RCC 7860 (cell line): ENCODE measurements around the gene WDR89.
"Not testable (repeated sequence)": the region's sequence is repeated elsewhere in the genome, so short reads cannot be mapped to it uniquely, and the experiment has no call there.

Source experiments
- DNase-seq: peaks from one replicate; pipeline ENCODE4 v3.0.0-alpha.2; 2015; ENCODE audit warnings: low spot score
- FAIRE-seq: peaks from 2 replicates; lab custom pipeline; 2012; peaks lifted over from hg19 to GRCh38; lab: Jason Lieb, UNC

The WDR89 gene, protein sequence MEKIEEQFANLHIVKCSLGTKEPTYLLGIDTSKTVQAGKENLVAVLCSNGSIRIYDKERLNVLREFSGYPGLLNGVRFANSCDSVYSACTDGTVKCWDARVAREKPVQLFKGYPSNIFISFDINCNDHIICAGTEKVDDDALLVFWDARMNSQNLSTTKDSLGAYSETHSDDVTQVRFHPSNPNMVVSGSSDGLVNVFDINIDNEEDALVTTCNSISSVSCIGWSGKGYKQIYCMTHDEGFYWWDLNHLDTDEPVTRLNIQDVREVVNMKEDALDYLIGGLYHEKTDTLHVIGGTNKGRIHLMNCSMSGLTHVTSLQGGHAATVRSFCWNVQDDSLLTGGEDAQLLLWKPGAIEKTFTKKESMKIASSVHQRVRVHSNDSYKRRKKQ

GRCh38 chr14:63641473-63642228, at the start of gene WDR89:
TSS of gene WDR89 (minus strand) at chr14:63641871. CDS start at chr14:63599942, 41,929 bp downstream.
- peak; percentile 85 for FAIRE-seq
- peak; percentile 93 for DNase-seq

DNA sequence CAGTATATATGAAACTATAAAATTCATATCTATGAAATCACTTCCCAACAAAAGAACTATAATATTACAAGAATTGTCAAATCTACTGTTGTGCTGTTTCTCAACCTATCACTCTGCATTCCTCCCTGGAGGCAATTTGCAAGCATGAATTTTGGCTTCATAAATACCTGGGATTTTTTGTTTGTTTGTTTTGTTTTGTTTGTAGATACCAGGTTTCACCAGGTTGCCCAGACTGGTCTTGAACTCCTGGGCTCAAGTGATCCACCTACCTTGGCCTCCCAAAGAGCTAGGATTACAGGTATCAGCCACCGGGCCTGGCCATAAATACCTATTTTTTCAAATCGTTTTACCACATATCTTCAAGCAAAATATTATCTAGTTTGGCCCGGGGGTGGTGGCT, 47.5 kb upstream of the WDR89 start:
- FAIRE-seq = no peak
- no peak for DNase-seq

- FAIRE-seq (no peak), DNase-seq (no peak)
Observed at GRCh38 chr14:63686926-63687325, 45.3 kb upstream of the WDR89 start.

GRCh38 chr14:63685401-63685800, 43.7 kb upstream of the WDR89 start:
- FAIRE-seq = no peak
- no peak for DNase-seq

DNA sequence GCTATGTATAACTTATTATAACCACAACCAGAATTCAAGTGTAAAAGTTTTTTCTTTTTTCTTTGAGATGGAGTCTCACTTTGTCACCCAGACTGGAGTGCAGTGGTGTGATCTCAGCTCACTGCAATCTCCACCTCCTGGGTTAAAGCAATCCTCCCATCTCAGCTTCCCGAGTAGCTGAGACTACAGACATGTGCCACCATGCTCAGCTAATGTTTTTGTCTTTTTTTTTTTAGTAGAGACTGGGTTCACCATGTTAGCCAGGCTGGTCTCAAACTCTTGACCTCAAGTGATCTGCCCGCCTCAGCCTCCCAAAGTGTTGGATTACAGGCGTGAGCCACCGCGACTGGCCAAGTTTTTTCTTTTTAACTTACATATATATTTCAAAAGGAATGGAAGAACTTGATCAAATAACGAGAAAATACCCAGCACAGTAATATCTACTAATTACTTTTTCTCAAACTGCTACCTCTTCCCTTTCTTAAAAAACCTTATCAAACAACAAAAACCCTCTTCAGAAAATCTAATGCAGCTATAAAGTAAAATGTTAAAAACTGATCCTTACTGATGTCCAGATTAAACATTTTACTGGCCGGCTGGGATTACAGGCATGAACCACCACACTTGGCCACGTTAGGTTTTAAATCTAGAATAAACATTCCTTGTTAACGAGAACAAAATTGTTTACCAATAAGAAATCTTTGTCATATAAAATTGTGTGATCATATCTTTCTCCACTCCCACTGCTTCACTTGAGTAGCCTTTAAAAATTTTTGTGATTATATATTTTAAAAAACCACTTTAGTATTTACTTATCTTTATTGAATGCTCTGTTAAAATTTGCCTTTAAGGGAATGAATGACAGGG, 41.3 kb upstream of the WDR89 start:
- no peak for FAIRE-seq

GRCh38 chr14:63678536-63678935, 36.9 kb upstream of the WDR89 start:
- DNase-seq (no peak), FAIRE-seq (no peak)

More for the DNA sequence above, 41.3 kb upstream of the WDR89 start:
- no peak for DNase-seq

DNA sequence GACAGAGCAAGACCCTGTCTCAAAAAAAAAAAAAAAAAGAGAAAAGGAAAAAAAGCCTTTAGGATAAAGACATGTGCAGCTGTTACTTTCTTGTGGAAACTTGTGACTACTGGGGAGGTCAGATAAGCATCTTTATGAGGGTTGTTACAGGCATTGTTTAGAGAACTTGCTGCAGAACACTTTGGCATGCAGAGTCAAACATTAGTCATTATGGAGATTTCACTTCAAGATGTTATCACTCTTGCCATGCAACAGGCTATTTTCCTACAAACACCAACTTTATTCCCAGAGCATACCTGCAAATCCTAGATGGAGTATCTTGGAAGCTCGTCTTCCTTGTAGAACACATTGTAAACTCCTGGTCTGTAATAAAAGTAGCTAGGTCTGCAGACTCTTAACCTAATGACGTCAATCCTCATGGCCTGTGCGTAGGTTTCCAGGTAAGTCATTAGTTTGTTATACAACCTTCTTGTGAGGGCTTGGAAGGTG, 36.3 kb upstream of the WDR89 start:
- DNase-seq (no peak), FAIRE-seq (no peak)

DNA sequence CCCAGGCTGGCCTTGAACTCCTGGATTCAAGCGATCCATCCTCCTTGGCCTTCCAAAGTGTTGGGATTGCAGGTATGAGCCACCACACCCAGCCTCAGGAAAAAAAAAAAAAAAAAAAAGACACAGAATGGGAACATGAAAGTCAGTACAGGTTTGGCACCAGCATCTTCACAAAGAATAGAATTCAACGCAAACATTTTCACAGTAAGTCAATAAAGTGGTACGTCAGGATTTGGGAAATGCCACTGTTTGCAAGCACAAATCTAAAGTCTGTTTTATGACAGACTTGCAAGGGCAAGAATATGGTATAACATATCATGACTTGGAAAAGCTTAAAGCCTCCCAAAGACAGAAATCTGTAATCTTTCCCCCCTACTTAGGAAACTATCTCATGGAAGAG, 34.9 kb upstream of the WDR89 start:
- DNase-seq (no peak), FAIRE-seq (no peak)

DNA sequence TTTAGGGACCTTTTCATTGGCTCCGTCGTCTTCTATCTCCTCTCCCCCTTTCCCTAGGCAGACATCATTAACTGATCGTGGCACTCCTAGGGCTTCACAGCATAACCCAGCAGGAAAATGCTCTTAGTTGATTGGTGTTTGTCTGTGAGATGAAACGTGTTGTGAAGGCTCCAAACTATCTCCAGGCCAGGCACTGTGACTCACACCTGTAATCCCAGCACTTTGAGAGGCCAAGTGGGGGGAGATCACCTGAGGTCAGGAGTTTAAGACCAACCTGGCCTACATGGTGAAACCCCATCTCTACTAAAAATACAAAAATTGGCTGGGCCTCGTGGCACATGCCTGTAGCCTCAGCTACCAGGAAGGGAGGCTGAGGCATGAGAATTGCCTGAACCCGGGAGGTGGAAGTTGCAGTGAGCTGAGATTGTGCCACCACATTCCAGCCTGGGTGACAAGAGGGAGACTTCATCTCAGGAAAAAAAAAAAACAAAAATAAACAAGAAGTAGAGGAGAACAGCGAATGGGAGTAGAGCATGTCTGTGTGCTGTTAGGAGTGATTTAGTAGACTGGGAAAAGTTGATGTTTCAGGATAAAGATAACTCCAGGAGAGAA, 32.3 kb upstream of the WDR89 start:
- FAIRE-seq (no peak), DNase-seq (no peak)

DNA sequence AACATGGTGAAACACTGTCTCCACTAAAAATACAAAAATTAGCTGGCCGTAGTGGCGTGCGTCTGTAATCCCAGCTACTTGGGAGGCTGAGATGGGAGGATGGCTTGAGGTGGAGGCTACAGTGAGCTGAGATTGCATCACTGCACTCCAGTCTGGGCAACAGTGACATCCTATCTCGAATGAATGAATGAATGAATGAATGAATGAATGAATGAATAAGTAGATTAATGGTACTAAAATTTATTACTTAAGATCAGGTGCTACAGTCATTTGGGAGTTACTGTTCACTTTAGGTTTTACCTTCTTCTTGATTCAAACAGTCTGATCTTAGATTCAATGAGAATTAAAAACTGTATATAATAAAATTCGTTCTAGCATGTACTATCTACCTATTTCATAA, 31.6 kb upstream of the WDR89 start:
- FAIRE-seq (no peak), DNase-seq (no peak)

GRCh38 chr14:63672417-63673180, 30.9 kb upstream of the WDR89 start:
- FAIRE-seq (peak; percentile 67), DNase-seq (no peak)

GRCh38 chr14:63671987-63672386, 30.3 kb upstream of the WDR89 start:
- FAIRE-seq = no peak
- DNase-seq = no peak

DNA sequence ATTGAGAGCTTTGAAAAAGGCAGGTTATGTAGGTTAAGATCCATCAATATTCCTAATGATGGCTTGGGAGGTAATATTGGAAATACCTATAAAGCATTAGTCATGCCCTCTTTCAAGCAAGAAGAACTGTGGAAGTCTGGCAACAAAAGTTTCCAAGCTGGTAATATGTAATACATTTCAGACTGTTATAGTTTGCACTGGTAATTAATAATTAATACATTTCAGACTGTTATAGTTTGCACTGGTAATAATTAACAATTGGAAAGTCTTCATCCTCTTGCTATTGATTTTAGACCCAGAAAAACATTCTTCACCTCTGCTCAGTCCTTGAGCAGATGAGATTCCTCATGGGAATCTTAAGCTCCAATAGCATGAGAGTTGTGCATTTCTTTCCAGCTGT, 29.0 kb upstream of the WDR89 start:
- DNase-seq = no peak
- FAIRE-seq = peak; percentile 75

- DNase-seq = no peak
- no peak for FAIRE-seq
Observed at GRCh38 chr14:63666335-63666734, 24.7 kb upstream of the WDR89 start.

DNA sequence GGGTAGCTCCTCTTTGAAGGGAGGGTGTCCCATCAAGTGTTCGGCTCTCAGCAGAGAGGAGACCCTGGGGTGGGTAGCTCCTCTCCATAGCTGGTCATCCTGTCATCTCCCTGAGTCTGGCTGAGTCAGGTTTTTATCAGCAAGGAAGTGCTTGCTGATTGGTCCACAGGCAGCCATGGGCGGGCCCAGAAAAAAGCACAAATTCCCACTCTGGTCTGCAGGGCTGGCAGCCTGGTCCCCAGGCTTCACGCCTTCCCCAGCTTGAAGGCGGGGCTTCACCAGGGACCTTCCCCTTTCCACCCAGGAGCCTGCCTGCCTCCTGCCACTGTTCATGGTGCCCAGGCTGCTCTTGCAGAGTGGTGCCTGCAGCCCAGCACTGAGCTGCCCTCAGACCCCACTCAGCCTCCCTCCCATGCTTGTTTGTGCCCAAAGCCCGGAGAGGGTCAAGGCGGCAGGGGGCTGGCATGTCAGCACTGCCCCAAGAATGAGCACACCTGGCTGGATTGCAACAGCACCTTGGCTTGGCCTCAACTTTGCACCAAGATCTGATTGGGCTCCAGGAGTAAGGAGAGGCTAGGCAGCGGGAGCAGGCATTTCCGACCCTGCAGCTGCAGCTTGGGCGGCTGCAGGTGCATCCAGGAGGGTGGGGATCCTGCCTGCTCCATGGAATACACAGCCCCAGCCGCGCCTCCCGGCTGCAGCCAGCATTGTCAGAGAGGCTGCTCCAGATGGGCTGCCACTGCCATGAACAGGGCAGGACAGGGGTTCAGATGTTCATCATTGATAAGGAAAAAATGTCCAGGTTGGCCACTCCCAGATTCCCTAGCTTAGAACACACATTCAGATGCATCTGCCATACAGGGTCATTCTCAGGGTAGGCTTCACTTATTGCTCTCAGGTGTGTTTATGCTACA, 22.0 kb upstream of the WDR89 start:
- no peak for FAIRE-seq
- no peak for DNase-seq

GRCh38 chr14:63662776-63663175, 21.1 kb upstream of the WDR89 start:
- DNase-seq = no peak
- no peak for FAIRE-seq

DNA sequence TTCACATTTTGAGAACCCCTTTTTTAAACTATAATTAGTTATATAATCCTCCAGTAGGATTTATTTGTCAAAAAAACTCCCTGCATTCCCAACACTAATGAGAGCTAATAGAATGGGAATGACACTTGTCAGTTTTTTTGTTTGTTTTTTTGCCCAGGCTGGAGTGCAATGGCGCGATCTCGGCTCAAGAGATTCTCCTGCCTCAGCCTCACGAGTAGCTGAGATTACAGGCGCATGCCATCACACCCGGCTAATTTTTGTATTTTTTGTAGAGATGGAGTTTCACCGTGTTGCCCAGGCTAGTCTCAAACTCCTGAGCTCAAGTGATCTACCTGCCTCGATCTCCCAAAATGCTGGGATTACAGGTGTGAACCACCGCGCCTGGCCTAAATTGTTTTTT, 20.2 kb upstream of the WDR89 start:
- not testable (repeated sequence) for FAIRE-seq

GRCh38 chr14:63659726-63660125, 18.1 kb upstream of the WDR89 start:
- DNase-seq = no peak
- FAIRE-seq = no peak

More for the DNA sequence above, 20.2 kb upstream of the WDR89 start:
- DNase-seq = not testable (repeated sequence)

GRCh38 chr14:63656194-63656593, 14.5 kb upstream of the WDR89 start:
- no peak for FAIRE-seq
- no peak for DNase-seq
